T-helper 1 cell treated with Interleukin-12 subunit alpha and Interleukin-12 subunit beta and Interleukin-4 antibody, amounts not matched to agents 30 ng/mL and 1 ng/mL, for 36 hours (primary cell): ENCODE measurements around the gene IFT122. TPM values are rescaled to one million over a fixed set of nuclear protein-coding genes. Genes with fewer than 3 reads are reported as not detected.

Experiments used
- intact Hi-C: fragments of 100-400 bp; cut with micrococcal nuclease; formaldehyde crosslinking; loops from one replicate; pipeline ENCODE4 v1.15.1; 2024
- total RNA-seq: library from RNA; stranded (reverse); gene quantifications from 2 replicates; pipeline ENCODE4 v1.2.3, GENCODE V29; 2022

The IFT122 gene
- total RNA-seq, 1 donor from 2014 or later, result 19.2 TPM

DNA sequence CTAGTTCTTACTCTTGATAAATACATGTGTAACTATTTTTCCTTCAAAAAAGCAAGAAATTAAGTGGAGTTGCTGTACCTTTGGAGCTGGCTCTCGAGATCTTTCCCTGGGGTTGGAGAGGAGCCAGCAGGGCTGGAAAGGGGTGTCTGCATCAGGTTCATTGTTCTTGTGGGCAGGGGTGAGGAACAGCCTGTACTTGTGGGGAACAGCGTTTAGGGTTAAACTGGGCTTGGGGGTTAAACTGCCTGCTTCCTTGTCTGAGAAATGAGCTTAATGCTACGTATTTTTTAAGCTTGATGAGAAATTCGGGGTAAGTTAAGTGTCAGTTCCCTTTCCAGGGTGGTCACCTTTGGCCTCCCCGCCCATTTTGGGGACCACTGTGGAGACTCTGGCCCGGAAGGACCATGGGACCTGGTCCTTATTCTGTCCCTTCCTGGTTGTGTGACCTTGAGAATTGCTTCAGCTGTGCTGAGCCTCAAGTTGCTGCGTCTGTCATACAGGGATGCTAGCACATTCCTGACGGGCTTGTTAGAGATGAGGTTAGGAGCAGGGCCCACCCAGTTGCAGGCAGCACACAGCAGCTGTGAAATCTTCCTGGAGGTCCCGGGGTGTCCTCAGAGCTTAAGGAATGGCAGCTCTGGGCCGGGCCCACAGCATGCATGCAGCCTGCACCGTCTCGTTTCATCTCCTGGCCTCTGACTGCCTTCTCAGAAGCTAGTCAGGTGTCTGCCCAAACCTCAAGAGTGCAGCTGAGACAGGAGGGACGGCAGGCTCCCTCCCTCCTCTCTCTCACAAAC lies 114.5 kb downstream of the IFT122 start:
- intact Hi-C loops, result no loop called here

DNA sequence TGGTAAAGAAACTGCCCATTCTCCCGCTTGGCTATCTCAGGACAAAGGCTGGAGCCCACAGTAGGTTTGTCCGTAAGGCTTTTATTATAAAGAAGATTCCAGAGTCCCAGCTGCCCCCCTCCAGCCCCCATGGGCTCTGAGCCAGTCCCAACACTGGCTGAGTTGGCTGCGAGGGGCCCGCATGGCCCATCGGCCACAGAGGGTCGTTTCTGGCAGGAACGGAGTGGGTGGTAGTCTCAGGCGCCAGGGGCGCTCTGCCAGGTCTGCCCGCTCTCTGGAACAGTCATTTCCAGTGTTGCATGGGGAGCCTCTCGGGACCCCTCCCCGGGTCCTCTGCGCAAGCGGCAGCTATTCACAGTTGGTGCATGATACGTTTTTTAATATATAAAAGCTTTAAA lies 115.1 kb downstream of the IFT122 start:
- intact Hi-C loops, result no loop called here

GRCh38 chr3:129555616-129556357 lies 115.8 kb downstream of the IFT122 start:
- intact Hi-C loops, result no loop called here

GRCh38 chr3:129556358-129556695 lies 116.3 kb downstream of the IFT122 start:
- intact Hi-C loops, result no loop called here

- intact Hi-C loops, result no loop called here
Measured at GRCh38 chr3:129556890-129557547, 117.0 kb downstream of the IFT122 start.

- intact Hi-C loops, result no loop called here
Measured at GRCh38 chr3:129557548-129557894, 117.5 kb downstream of the IFT122 start.

DNA sequence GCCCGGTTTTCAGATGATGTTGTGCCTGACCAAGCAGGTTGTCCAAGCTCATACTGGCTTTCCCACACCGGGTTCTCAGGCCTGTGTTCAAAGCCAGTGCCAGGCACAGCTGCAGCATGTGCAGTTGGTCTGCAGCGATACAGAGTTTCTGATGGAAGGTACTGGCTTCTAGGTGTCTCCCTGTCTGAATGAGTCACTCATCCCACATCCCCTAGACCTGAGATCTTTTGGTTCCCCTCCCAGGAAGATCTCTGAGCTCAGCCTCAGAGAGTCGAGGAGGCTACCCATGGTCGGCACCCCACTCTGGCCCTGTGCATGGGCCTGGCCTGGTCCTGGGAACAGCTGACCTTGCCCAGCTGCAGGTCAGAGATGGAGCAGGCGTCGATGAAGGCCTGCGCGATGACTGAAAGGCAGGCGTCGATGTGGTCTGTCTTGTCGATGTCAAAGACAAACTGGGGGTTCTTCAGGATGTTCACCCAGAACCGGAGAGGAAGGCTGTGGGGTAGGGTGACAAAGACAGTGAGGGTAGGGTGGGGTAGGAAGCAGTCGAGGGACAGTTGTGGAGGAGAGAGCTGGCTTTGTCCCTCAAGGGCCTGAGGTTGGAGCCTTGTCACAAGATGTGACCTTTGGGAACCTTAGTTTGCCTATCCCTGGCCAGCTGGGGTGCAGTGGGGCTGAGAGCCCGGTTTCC lies 118.2 kb downstream of the IFT122 start:
- intact Hi-C loops, result no loop called here

GRCh38 chr3:129558772-129559564 lies 118.9 kb downstream of the IFT122 start:
- intact Hi-C loops, result no loop called here

GRCh38 chr3:129559565-129560079 lies 119.6 kb downstream of the IFT122 start:
- intact Hi-C loops, result no loop called here

- intact Hi-C loops, result no loop called here
Measured at GRCh38 chr3:129560269-129560787, 120.3 kb downstream of the IFT122 start.

DNA sequence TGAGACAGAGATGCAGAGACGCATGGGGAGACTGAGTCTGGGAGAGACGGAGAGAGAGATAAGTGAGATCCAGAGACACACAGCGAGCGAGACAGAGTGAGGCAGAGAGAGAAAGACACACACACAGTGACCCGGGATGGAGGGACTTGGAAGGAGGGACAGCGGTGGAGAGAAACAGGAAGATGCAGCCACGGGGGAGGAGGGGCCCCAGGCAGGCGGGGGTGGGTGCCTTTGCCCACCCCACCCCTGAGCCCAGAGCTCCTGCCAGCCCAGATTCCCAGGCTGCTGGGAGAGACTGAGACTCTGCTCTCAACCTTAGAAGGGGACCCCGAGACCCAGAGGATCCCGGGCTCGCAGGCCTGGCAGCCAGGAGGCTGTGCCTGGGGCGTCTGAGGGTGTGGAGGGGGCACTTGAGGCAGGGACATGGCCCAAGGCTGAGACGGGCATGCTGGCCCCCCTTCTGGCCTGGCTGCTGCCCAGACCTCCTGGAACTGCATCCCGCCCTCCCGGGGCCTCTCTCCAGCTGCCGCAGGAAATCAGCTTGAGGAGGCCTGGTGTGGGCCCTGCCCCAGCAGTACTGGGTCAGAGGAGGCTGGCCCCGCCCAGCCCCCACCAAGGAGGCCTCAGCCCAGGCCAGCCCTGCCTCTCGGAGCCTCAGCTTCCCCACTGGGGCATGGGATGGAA lies 121.0 kb downstream of the IFT122 start:
- intact Hi-C loops, result no loop called here

DNA sequence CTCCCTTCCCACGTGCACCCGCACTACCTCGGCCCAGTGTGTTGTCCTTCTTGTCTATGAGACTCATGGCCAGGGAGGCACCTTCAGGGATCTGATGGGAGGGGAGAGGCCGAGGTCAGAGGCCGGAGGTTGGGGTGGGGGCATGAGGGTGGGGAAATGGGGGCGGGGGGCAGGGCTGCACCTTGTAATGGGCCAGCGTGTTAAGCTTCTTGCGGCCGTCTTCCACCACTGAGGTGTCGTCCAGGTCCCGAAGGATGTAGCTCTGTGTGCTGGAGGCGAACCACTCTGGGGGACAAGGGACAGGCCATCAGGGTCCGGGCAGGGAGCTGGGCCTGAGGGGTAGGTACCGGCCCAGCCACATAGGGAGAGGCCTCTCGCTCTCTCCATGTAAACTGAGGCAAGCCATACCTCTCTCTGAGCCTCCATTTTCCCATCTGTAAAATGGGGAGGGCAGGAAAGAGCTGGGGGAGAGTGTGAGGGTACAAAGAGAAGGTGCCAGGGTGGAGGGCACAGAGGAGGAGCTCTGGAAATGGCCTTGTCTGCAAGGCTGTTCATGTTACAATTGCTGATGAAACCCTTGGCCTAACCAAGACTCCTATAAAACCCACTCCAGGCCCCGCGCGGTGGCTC lies 121.7 kb downstream of the IFT122 start:
- intact Hi-C loops, result no loop called here

- intact Hi-C loops, result no loop called here
Measured at GRCh38 chr3:129562803-129563202, 122.8 kb downstream of the IFT122 start.

- intact Hi-C loops, result no loop called here
Measured at GRCh38 chr3:129563332-129563731, 123.3 kb downstream of the IFT122 start.

DNA sequence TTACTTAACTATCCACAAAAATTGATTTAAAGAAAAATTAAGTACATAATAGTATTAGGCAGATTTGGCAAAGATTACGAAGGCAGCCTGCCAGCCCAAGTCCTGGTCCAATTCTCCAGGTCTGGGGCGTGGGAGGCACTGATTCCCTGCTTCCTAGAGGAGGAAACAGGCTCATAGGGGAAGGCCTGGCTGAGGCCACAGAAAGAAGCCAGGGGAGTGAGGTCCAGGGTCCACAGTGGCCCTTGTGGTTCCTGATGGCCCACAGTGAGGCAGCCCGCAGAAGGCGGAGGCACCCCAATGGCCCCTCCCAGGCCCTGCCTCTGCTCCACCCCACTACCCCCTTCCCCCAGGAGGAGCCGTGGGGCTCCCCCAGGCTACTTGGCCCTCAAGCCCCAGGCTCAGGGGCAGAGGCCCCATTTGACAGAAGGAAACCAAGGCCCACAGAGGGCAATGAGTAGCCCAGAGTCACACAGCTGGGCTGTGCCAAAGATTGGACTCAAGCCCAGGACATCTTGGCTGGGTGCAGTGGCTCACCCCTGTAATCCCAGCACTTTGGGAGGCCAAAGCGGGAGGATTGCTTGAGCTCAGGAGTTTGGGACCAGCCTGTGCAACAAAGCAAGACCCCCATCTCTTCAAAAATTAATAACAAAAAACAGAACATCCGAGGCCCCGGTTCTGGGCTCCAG lies 124.0 kb downstream of the IFT122 start:
- intact Hi-C loops, result no loop called here

- intact Hi-C loops, result no loop called here
Measured at GRCh38 chr3:129564981-129565644, 125.1 kb downstream of the IFT122 start.

GRCh38 chr3:129565902-129566301 lies 125.9 kb downstream of the IFT122 start:
- intact Hi-C loops, result no loop called here

- intact Hi-C loops, result no loop called here
Measured at GRCh38 chr3:129567176-129567705, 127.2 kb downstream of the IFT122 start.
